Esophagus muscularis mucosa (tissue), 4 donors: ENCODE results near the gene SLC10A4. TPM values are rescaled to one million over a fixed set of nuclear protein-coding genes. Genes with fewer than 3 reads are reported as not detected.

Experiments
- DNase-seq: peaks from one replicate; pipeline ENCODE4 v3.0.0-alpha.2; 2017; ENCODE audit errors: extremely low spot score
- H3K27ac ChIP-seq, 4 donors: fragments of 200-600 bp; sonication (generic); replicated peaks in 1 of 4; 1 replicate in 3 of 4; 2 replicates in 1 of 4; pipeline ENCODE4 v1.5.1; 2016 to 2019; ENCODE audit warnings: mild to moderate bottlenecking in 1 of 4
- H3K27me3 ChIP-seq, 4 donors: fragments of 200-600 bp; sonication (generic); one replicate each; pipeline versions ENCODE4 v1.5.1 to v1.6.0; 2016 to 2019
- H3K36me3 ChIP-seq, 4 donors: fragments of 200-600 bp; sonication (generic); one replicate each; pipeline ENCODE4 v1.5.1; 2016 to 2019
- H3K4me1 ChIP-seq, 4 donors: fragments of 200-600 bp; sonication (generic); one replicate each; pipeline ENCODE4 v1.5.1; 2016 to 2019
- H3K4me3 ChIP-seq, 4 donors: fragments of 200-600 bp; sonication (generic); 1 replicate in 2 of 4; 2 replicates in 2 of 4; pipeline ENCODE4 v1.5.1; 2016 to 2019; ENCODE audit warnings: mild to moderate bottlenecking in 4 of 4, moderate library complexity in 1 of 4
- H3K9me3 ChIP-seq, 4 donors: fragments of 200-600 bp; sonication (generic); 1 replicate in 3 of 4; 2 replicates in 1 of 4; pipeline ENCODE4 v1.5.1; 2016 to 2019
- CTCF ChIP-seq, 3 experiments: fragments of 200-600 bp in 2 of 3; fragments of 450-650 bp in 1 of 3; sonication (generic) in 2 of 3; IDR thresholded peaks; one replicate each; pipeline ENCODE4 v1.5.1; 2017 to 2019; ENCODE audit warnings: antibody characterized with exemption in 3 of 3, mild to moderate bottlenecking in 2 of 3, moderate library complexity in 1 of 3
- EP300 ChIP-seq: sonication (generic); formaldehyde crosslinking; IDR thresholded peaks from one replicate; pipeline ENCODE4 v1.6.1; 2017; ENCODE audit warnings: antibody characterized with exemption
- POLR2A ChIP-seq: fragments of 450-650 bp; IDR thresholded peaks from one replicate; pipeline ENCODE4 v1.6.1; 2017; ENCODE audit warnings: antibody characterized with exemption, moderate library complexity, mild to moderate bottlenecking, low read depth
- POLR2AphosphoS5 ChIP-seq, 2 donors: sonication (generic); formaldehyde crosslinking; IDR thresholded peaks; one replicate each; pipeline ENCODE4 v1.6.1; 2017; ENCODE audit warnings: antibody characterized with exemption in 2 of 2
- WGBS: methylation state at CpG from one replicate; pipeline ENCODE4 v1.1.5; 2018; 5-methylcytosine and 5-hydroxymethylcytosine counted together
- intact Hi-C: fragments of 100-400 bp; cut with DNase I; formaldehyde crosslinking; loops from one replicate; pipeline ENCODE4 v1.15.1; 2023
- total RNA-seq, 4 donors: library from RNA; depleted of rRNA; stranded (reverse); fragments of >200 nt; gene quantifications; one replicate each; pipeline versions ENCODE4 v1.1.0 to v1.2.1, GENCODE V29; 2016

The SLC10A4 gene
- total RNA-seq, 4 donors from 2014 or later = 0.32 to 0.66 (median 0.46) TPM; not detected in 1

- Histone ChIP-seq H3K27ac (no peak overlapping the region), H3K36me3 (no peaks in the 10 kb centered on the region), H3K4me3 (peak overlapping the region; percentile 32 to 53 (median 44)), H3K27me3 (peaks cover 0 to 84% (median 40%) of the 10 kb centered on the region in 4 donors), H3K9me3 (no peaks in the 10 kb centered on the region), H3K4me1 (peaks cover 0 to 16% (median 12%) of the 10 kb centered on the region in 4 donors)
- WGBS = 18% methylated on average over 19 of the region's 66 CpGs
- no peak for TF ChIP-seq POLR2AphosphoS5 (IDR thresholded peaks at IDR 0.05)
- TF ChIP-seq CTCF (IDR thresholded peaks at IDR 0.05) = no peak
- TF ChIP-seq POLR2A = no peak
- no peak for TF ChIP-seq EP300
- DNase-seq = no peak
- intact Hi-C loops = no loop called here
These were observed 792 bp downstream of the SLC10A4 start for GRCh38 chr4:48483777-48484493.

- 49% methylated on average over 15 of the region's 22 CpGs for WGBS
- Histone ChIP-seq H3K36me3 (no peaks in the 10 kb centered on the region), H3K27me3 (peaks cover 0 to 91% (median 45%) of the 10 kb centered on the region in 4 donors), H3K9me3 (no peaks in the 10 kb centered on the region), H3K4me3 (no peak overlapping the region), H3K4me1 (peaks cover 0 to 19% (median 15%) of the 10 kb centered on the region in 4 donors), H3K27ac (no peak overlapping the region)
- TF ChIP-seq POLR2A = no peak
- TF ChIP-seq EP300 = no peak
- TF ChIP-seq POLR2AphosphoS5 (IDR thresholded peaks at IDR 0.05) = no peak
- no peak for TF ChIP-seq CTCF (IDR thresholded peaks at IDR 0.05)
- no peak for DNase-seq
- intact Hi-C loops = no loop called here
These were observed 1.5 kb downstream of the SLC10A4 start for GRCh38 chr4:48484494-48485168.

- Histone ChIP-seq H3K4me3 (peak overlapping the region; percentile 46 to 56 (median 49)), H3K27ac (no peak overlapping the region), H3K4me1 (peaks cover 0 to 22% (median 19%) of the 10 kb centered on the region in 4 donors), H3K9me3 (no peaks in the 10 kb centered on the region), H3K27me3 (peaks cover 0 to 73% (median 41%) of the 10 kb centered on the region in 4 donors), H3K36me3 (no peaks in the 10 kb centered on the region)
- no peak for DNase-seq
- TF ChIP-seq CTCF (IDR thresholded peaks at IDR 0.05) (no peak), POLR2AphosphoS5 (IDR thresholded peaks at IDR 0.05) (no peak), POLR2A (no peak), EP300 (no peak)
- intact Hi-C loops = no loop called here
- 12% methylated on average over 9 of the region's 14 CpGs for WGBS
These were observed 6.5 kb downstream of the SLC10A4 start for GRCh38 chr4:48489683-48490011.

GRCh38 chr4:48490012-48490679 is 7.0 kb downstream of the SLC10A4 start, which contains the start of gene ZAR1:
ZAR1 (plus strand) TSS chr4:48490252; CDS start chr4:48490292, 40 bp downstream.
- DNase-seq = no peak
- peaks cover 0 to 68% (median 37%) of the 10 kb centered on the region in 4 donors for H3K27me3 ChIP-seq
- intact Hi-C loops = no loop called here
- H3K9me3 ChIP-seq = no peaks in the 10 kb centered on the region
- H3K4me3 ChIP-seq = peak within 1 kb of the TSS; percentile 46 to 56 (median 49)
- no peak within 1 kb of the TSS for H3K27ac ChIP-seq
- WGBS = 1% methylated on average over 10 of the region's 80 CpGs
- no peak for TF ChIP-seq POLR2AphosphoS5 (IDR thresholded peaks at IDR 0.05)
- peaks cover 0 to 22% (median 19%) of the 10 kb centered on the region in 4 donors for H3K4me1 ChIP-seq
- no peaks in the 10 kb centered on the region for H3K36me3 ChIP-seq
